CD1c-positive myeloid dendritic cell (primary cell): ENCODE measurements around the gene GJD4.

Source experiments
- DNase-seq: peaks from one replicate; pipeline ENCODE4 v3.0.0-alpha.2; 2016; ENCODE audit errors: extremely low spot score

The GJD4 gene

GRCh38 chr10:35626971-35627507 is 21.9 kb downstream of the GJD4 start:
- DNase-seq, result no peak

DNA sequence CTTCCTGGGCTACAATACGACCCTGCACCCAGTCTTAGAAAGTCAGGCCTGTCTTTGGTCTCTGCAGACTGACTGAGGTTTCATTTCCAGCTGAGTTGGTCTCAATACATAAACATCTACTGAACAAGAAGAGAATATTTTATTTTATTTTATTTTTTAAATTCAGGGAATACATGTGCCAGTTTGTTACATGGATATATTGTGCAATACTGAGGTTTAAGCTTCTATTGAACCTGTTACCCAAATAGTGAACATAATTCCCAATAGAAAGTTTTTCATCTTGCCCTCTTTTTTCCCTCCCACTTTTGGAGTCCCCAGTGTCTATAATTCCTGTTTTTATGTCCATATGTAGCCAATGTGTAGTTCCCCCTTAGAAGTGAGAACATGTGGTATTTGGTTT is 26.3 kb downstream of the GJD4 start:
- DNase-seq, result no peak

- DNase-seq, result no peak
These were observed 26.9 kb downstream of the GJD4 start for GRCh38 chr10:35632027-35632426.

- DNase-seq, result no peak
These were observed 28.2 kb downstream of the GJD4 start for GRCh38 chr10:35633006-35633980.

- peak; percentile 76 for DNase-seq
These were observed 30.4 kb downstream of the GJD4 start for GRCh38 chr10:35635576-35635975.

GRCh38 chr10:35636956-35637355 is 31.8 kb downstream of the GJD4 start:
- no peak for DNase-seq

- no peak for DNase-seq
These were observed 32.3 kb downstream of the GJD4 start for GRCh38 chr10:35637462-35637861.

- DNase-seq, result no peak
These were observed 33.0 kb downstream of the GJD4 start for GRCh38 chr10:35638101-35638500.

GRCh38 chr10:35639021-35639727 is 34.0 kb downstream of the GJD4 start:
- DNase-seq, result no peak

DNA sequence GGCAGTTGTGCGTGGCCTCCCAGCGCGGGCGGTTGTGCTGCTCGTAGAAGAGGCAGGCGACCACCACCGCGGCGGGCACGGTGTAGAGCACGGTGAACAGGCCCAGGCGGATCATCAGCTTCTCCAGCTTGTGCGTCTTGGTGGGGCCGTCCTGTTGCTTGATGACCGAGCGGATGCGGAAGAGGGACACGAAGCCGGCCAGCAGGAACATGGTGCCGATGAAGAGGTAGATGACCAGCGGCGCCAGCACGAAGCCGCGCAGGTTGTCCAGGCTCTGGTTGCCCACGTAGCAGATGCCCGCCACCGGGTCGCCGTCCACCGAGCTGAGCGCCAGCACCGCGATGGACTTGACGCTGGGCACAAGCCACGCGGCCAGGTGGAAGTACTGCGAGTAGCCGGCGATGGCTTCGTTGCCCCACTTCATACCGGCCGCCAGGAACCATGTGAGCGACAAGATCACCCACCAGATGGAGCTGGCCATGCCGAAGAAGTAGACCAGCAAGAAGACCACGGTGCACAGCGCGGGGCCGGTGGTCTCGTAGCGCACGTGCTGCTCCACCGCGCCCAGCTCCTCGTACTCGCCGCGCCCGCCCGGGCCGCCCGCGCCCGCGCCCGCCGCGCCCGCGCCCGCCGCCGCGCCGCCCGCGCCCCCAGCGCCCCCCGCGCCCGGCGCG is 34.7 kb downstream of the GJD4 start:
- no peak for DNase-seq

DNA sequence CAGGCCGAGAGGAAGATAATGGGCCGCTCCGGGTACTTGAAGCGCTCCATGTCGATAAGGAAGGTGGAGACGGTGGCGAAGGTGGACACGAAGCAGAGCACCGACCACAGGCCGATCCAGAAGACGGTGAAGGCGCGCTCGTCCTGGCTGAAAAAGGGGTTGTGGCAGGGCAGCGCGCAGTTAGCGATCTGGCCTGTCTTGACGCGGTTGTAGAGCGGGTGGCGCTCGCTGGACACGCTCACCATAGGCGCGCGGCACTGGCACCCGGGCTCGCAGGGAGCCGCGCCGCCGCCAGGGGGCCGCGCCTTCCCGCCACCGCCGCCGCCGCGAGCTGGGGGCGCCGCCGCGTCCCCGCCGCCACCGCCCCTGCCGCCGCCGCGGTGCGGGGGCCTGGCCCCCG is 35.3 kb downstream of the GJD4 start:
- peak; percentile 62 for DNase-seq

DNA sequence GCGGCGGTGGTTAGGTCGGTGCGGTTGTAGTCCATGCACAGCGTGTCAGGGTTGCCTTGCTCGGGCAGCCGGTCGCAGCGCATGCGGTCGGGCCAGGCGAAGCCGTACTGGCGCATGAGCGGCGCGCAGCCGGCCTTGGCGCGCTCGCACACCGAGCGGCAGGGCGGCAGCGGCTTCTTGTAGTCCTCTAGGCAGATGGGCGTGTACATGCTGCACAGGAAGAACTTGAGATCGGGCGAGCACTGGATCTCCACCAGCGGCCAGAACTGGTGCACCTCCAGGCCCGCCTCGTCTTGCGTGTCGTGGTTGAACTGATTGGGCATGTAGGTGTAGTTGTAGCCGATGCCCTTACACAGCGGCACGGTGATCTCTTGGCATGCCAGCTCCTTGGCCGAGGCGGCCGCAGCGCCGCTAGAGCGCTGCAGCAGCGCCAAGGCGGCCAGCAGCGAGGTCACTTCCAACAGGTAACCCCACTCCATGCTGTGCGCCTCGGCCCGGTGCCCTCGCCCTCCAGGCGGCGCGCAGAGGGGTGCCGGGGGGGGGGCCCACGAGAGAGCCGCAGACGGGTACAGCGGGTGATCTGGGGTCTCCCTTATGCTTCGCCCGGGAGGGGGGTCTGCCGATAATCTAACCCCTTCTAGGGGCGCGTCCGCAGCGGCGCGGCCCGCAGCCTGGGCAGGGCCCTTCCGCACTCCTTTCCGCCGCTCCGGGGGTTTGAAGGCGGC is 36.0 kb downstream of the GJD4 start:
- peak; percentile 62 for DNase-seq

DNA sequence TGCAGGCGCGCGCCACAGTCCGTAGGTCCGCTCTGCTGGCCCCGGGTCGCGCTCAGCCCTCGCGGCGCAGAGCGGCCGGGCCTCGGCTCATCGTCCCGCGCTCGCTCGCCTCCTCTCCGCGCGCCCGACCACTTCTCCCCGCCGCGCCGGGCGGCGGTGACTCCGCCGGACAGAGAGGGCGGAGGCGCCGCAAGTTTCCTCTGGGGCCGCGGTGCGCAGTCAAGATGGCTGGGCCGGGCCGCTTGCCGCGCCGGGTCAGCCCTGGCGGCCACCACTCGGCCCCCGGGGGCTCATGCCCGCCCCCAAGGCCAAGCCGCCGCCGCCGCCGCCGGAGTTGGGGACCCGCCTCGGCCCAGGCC is 36.5 kb downstream of the GJD4 start:
- peak; percentile 41 for DNase-seq

DNA sequence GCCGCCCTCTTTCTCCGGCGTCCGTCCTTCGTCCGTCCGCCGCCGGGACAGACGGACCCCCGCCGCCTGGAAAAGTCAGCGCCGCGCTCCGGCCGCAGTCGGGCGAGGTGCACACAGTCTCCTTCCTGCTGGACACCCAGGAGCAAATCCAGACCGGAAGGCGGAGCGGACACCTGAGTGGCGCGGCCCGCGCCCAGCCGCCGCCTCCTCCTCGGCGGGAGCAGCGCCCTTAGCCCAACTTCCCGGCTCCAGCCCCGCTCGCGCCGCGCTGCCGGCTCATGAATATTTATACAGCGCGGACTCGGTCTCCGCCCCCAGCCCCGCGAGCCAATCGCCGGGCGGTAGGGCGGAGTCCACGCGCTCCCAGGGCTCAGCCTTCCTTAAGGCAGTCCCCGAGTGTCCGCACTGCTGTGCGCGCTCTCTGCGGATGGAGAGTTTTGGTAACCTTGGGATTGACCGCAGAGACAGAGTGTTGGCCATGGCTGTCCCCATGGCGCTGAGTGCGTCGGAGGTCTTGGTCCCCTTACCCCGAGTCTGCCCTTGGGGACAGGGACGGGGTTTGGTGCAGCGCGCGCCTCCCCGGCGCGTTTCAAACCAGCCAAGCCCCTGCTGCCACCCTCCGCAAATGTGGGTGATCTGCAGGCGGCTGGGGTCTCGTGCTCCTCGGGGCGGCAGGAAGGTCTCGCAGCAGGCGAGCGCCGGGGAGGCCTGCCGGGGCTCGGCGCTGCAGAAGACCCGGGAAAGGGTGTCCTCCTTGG is 37.1 kb downstream of the GJD4 start, which contains the start of gene FZD8:
Gene FZD8 (minus strand): TSS at position 262 of the 758 bp plus-strand sequence. CDS start 867 bp downstream, outside the sequence.
- peak; percentile 91 for DNase-seq

DNA sequence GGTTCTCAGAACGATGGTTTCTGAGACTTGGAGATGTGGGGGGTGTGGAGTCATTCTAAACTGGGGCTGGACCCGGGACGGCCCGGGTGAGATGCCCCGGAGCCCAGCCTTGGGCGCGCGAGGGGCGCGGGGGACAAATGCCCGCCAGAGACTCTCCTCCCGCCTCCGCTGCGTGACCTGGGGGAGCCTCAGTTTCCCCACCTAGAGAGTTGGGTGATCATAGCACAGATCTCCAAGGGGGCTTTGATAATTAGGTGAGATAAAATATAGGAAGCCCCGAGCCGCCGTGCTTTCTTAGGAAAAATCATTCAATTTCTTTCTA is 37.6 kb downstream of the GJD4 start:
- no peak for DNase-seq

GRCh38 chr10:35643151-35644049 is 38.3 kb downstream of the GJD4 start:
- peak; percentile 39 for DNase-seq

GRCh38 chr10:35644050-35644950 is 39.2 kb downstream of the GJD4 start:
- no peak for DNase-seq

DNA sequence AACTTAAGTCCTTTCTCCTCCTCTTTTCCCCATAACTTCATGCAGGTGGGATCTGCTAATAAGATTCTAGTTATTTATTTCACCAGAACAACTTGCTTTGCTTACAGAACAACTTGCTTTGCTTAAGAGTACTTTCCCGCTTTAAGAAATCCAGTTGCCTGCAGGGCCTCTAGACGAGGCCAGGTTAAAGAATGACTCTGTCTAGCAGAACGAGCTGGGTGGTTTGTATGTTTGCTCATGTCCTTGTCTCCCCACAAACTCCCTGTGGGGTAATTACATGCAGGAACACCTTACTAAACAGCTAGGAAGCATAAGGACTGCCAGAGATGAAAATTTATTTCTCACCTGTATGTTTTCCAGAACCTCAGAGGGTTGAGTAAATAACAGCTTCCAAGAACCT is 45.8 kb downstream of the GJD4 start:
- DNase-seq, result no peak

GRCh38 chr10:35652824-35653223 is 47.7 kb downstream of the GJD4 start:
- DNase-seq, result no peak
